KBM-7 (cell line): ENCODE results near the gene EFNA1.

Source experiments
- DNase-seq: peaks from one replicate; pipeline ENCODE4 v3.0.0-alpha.2; 2015
- in situ Hi-C: fragments of 300-500 bp; cut with MboI; formaldehyde crosslinking; loops from 2 replicates; pipeline ENCODE4 v1.14.3; 2020; ENCODE audit warnings: low sequenced_read_pairs, low pct_unique_long_range_greater_than_20kb, mixed read lengths

EFNA1 gene

GRCh38 chr1:155127105-155127966, at the start of gene EFNA1:
Gene EFNA1, plus strand, starts transcription at chr1:155127876. Its CDS starts 102 bp downstream, at chr1:155127978.
- DNase-seq: peak; percentile 54
- in situ Hi-C loops: no loop called here

GRCh38 chr1:155078469-155079209, 49.0 kb upstream of the EFNA1 start, which contains the start of gene EFNA3:
Gene EFNA3, plus strand, starts transcription at chr1:155078837. Its CDS starts 105 bp downstream, at chr1:155078942.
- DNase-seq: peak; percentile 53

GRCh38 chr1:155079210-155079486, 48.5 kb upstream of the EFNA1 start:
- DNase-seq: no peak
- in situ Hi-C loops: no loop called here

More at GRCh38 chr1:155078469-155079209, 49.0 kb upstream of the EFNA1 start, which contains the start of gene EFNA3:
- in situ Hi-C loops: no loop called here

GRCh38 chr1:155079487-155080311, 48.0 kb upstream of the EFNA1 start:
- no peak for DNase-seq
- in situ Hi-C loops: loop anchor here (10.0 kb wide), 1 partner anchor 85 kb away; no protein-coding TSS in a partner anchor

GRCh38 chr1:155080312-155081228, 47.1 kb upstream of the EFNA1 start:
- DNase-seq: peak; percentile 56
- in situ Hi-C loops: loop anchor here (10.0 kb wide), 1 partner anchor 84 kb away; no protein-coding TSS in a partner anchor

- no peak for DNase-seq
These were observed 46.0 kb upstream of the EFNA1 start for GRCh38 chr1:155081472-155082300.

GRCh38 chr1:155082301-155083051, 45.2 kb upstream of the EFNA1 start:
- in situ Hi-C loops: loop anchor here (10.0 kb wide), 1 partner anchor 82 kb away; no protein-coding TSS in a partner anchor
- DNase-seq: no peak

More at GRCh38 chr1:155081472-155082300, 46.0 kb upstream of the EFNA1 start:
- in situ Hi-C loops: loop anchor here (10.0 kb wide), 1 partner anchor 83 kb away; no protein-coding TSS in a partner anchor

GRCh38 chr1:155083052-155083541, 44.6 kb upstream of the EFNA1 start:
- in situ Hi-C loops: loop anchor here (10.0 kb wide), 1 partner anchor 82 kb away; no protein-coding TSS in a partner anchor
- no peak for DNase-seq

GRCh38 chr1:155083865-155084721, 43.6 kb upstream of the EFNA1 start:
- in situ Hi-C loops: loop anchor here (10.0 kb wide), 1 partner anchor 81 kb away; no protein-coding TSS in a partner anchor
- peak; percentile 51 for DNase-seq

- in situ Hi-C loops: loop anchor here (10.0 kb wide), 1 partner anchor 80 kb away; no protein-coding TSS in a partner anchor
These were observed 42.8 kb upstream of the EFNA1 start for GRCh38 chr1:155084722-155085503.

GRCh38 chr1:155085504-155086127, 42.1 kb upstream of the EFNA1 start:
- in situ Hi-C loops: loop anchor here (10.0 kb wide), 1 partner anchor 79 kb away; no protein-coding TSS in a partner anchor
- DNase-seq: no peak

More at GRCh38 chr1:155084722-155085503, 42.8 kb upstream of the EFNA1 start:
- DNase-seq: peak; percentile 98

- in situ Hi-C loops: loop anchor here (10.0 kb wide), 1 partner anchor 79 kb away; no protein-coding TSS in a partner anchor
- DNase-seq: peak; percentile 89
These were observed 41.4 kb upstream of the EFNA1 start for GRCh38 chr1:155086128-155086741.

- in situ Hi-C loops: loop anchor here (10.0 kb wide), 1 partner anchor 78 kb away; no protein-coding TSS in a partner anchor
These were observed 40.7 kb upstream of the EFNA1 start for GRCh38 chr1:155086856-155087535.

More at GRCh38 chr1:155086856-155087535, 40.7 kb upstream of the EFNA1 start:
- no peak for DNase-seq
